CMK (cell line): Measurements from ENCODE around the gene PSMB8.

Source experiments
- DNase-seq: peaks from one replicate; pipeline ENCODE4 v3.0.0-alpha.2; 2010; ENCODE audit warnings: low read depth

The PSMB8 gene

DNA sequence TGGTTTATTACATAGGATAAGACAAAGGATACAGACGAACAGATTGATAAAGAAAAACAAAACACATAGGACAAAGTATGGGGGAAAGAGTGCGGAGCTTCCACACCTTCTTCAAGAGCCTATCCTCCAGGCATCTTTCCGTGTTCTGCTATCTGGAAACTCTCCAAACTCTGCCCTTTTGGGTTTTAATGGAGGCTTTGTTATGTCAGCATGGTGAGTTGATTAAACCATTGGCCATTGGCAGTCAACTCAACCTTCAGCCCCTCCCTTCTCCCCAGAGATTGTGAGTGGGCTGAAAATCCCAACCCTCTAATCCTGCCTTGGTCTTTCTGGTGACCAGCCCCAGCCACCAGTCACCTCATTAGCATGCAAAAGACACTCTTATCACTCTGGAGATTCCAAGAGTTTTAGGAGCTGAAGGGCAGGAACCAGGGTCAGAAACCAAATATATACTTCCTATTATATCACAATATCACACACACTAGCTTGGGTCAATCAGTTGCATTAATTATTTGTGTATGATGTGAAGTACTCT lies 50.9 kb downstream of the PSMB8 start:
- no peak for DNase-seq
